Tibial artery (tissue), 4 donors: ENCODE data around the gene NFIX.

ENCODE experiments used
- DNase-seq, 2 donors: peaks; one replicate each; pipeline ENCODE4 v3.0.0-alpha.2; 2019
- H3K27ac ChIP-seq, 2 donors: fragments of 200-600 bp; sonication (generic) in 1 of 2; 1 replicate in 1 of 2; 2 replicates in 1 of 2; pipeline ENCODE4 v1.5.1; 2018 to 2019; ENCODE audit warnings: mild to moderate bottlenecking in 1 of 2
- H3K27me3 ChIP-seq, 2 donors: fragments of 200-600 bp; sonication (generic) in 1 of 2; one replicate each; pipeline versions ENCODE4 v1.5.1 to v1.6.0; 2016 to 2019
- H3K36me3 ChIP-seq, 3 donors: fragments of 200-600 bp; sonication (generic) in 2 of 3; one replicate each; pipeline ENCODE4 v1.5.1; 2016 to 2019; ENCODE audit warnings: mild to moderate bottlenecking in 2 of 3
- H3K4me1 ChIP-seq, 4 donors: fragments of 200-600 bp; sonication (generic) in 2 of 4; 1 replicate in 3 of 4; 2 replicates in 1 of 4; pipeline ENCODE4 v1.5.1; 2016 to 2019
- H3K4me3 ChIP-seq, 2 donors: fragments of 200-600 bp; sonication (generic) in 1 of 2; 1 replicate in 1 of 2; 2 replicates in 1 of 2; pipeline ENCODE4 v1.5.1; 2018 to 2019; ENCODE audit warnings: mild to moderate bottlenecking in 2 of 2
- H3K9me3 ChIP-seq, 3 donors: fragments of 200-600 bp; sonication (generic) in 1 of 3; one replicate each; pipeline ENCODE4 v1.5.1; 2016 to 2019
- intact Hi-C: fragments of 100-400 bp; cut with DNase I; formaldehyde crosslinking; loops from one replicate; pipeline ENCODE4 v1.15.0; 2023; ENCODE audit warnings: low total_unique reads
- TF ChIP-seq, protein P1 (sequence below), 2 experiments: fragments of 200-600 bp in 1 of 2; fragments of 450-650 bp in 1 of 2; IDR thresholded peaks; one replicate each; pipeline ENCODE4 v1.5.1; 2017 to 2019; ENCODE audit warnings: antibody characterized with exemption in 2 of 2, mild to moderate bottlenecking in 1 of 2, moderate library complexity in 1 of 2

Gene NFIX

DNA sequence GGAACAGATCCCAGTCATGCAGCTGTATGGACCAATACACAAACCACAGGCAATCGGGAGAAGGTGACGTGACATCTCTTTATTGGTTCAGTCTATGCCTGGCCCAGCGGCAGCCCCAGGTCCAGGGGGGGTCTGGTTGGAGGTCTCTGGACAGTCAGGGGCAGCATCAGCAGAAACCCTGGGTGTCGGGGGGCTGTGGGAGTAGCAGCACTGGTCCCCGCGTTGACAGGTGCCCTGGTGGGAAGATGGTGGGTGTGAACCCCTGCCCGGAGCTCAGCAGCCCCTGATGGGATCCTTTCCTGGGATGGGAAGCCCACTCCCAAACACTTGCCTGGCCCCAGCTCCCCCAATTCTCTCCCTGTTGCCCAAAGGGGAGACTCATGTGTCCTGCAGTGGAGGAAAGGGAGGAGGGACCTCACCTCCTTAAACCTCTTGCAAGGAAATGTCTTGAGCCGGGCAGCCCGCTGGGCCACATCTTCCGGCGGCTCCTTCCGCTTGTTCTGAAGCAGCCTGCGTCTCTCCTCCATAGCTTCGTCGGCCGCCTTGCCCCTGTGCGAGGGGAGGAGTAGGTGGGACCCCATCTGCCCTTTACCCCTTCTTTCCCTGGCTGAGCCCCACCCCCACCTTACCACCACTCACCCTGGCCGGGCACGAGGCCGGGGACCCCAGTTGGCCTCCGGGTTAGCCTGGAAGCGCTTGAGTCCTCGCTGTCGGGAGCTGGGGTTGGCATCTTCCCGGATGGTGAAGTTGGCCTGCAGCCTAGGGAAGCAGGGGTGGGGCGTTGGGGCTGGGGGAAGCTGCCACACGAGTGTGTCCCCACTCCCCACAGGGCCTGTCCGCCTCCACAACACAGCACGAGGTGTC lies 109.8 kb downstream of the NFIX start:
- Histone ChIP-seq H3K27ac (peak overlapping the region; percentile 12 to 43), H3K4me3 (peak overlapping the region; percentile 5 to 22)
- DNase-seq: peak in 1 of 2 donors; percentile 70

GRCh38 chr19:13109361-13110098 lies 114.3 kb downstream of the NFIX start:
- TF ChIP-seq, protein P1, sequence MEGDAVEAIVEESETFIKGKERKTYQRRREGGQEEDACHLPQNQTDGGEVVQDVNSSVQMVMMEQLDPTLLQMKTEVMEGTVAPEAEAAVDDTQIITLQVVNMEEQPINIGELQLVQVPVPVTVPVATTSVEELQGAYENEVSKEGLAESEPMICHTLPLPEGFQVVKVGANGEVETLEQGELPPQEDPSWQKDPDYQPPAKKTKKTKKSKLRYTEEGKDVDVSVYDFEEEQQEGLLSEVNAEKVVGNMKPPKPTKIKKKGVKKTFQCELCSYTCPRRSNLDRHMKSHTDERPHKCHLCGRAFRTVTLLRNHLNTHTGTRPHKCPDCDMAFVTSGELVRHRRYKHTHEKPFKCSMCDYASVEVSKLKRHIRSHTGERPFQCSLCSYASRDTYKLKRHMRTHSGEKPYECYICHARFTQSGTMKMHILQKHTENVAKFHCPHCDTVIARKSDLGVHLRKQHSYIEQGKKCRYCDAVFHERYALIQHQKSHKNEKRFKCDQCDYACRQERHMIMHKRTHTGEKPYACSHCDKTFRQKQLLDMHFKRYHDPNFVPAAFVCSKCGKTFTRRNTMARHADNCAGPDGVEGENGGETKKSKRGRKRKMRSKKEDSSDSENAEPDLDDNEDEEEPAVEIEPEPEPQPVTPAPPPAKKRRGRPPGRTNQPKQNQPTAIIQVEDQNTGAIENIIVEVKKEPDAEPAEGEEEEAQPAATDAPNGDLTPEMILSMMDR (IDR thresholded peaks at IDR 0.05): no peak
- H3K9me3 ChIP-seq: no peaks in the 10 kb centered on the region
- peaks cover 0 to 75% (median 43%) of the 10 kb centered on the region in 3 donors for H3K36me3 ChIP-seq
- no peak for DNase-seq
- no peak overlapping the region for H3K27ac ChIP-seq
- H3K4me3 ChIP-seq: no peak overlapping the region
- no peaks in the 10 kb centered on the region for H3K27me3 ChIP-seq
- intact Hi-C loops: no loop called here
- peaks cover 0 to 6% (median 0%) of the 10 kb centered on the region in 4 donors for H3K4me1 ChIP-seq

More for the DNA sequence above, 109.8 kb downstream of the NFIX start:
- TF ChIP-seq, protein P1 (IDR thresholded peaks at IDR 0.05): no peak
- intact Hi-C loops: no loop called here
- Histone ChIP-seq H3K4me1 (peaks cover 0 to 31% (median 20%) of the 10 kb centered on the region in 4 donors), H3K9me3 (no peaks in the 10 kb centered on the region), H3K27me3 (no peaks in the 10 kb centered on the region), H3K36me3 (peaks cover 0 to 41% (median 22%) of the 10 kb centered on the region in 3 donors)

DNA sequence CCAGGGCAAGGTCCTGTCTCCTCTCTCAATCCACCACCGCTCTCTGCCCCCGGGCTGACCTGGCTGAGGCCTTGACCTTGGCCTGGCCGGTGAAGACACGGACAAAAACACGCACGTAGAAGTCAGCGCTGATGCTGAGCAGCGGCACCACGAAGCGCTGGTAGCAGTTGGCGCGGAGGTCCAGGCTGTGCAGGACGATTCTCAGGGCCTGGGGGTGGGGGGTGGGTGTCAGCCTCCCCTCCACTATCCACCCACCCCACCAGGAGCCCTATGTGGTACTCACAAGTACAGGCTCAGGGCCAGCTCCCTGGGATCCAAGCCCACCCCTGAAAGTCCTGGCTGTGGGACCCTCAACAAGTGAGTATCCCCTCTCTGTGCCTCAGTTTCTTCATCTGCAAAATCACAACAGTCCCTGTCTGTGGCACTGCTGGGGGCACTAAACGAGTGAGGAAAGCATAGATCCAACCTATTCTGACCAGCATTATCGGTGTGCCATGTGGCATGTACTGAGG lies 114.9 kb downstream of the NFIX start:
- Histone ChIP-seq H3K36me3 (peaks cover 0 to 75% (median 43%) of the 10 kb centered on the region in 3 donors), H3K4me3 (no peak overlapping the region), H3K4me1 (peaks cover 0 to under 1% (median under 1%) of the 10 kb centered on the region in 4 donors), H3K9me3 (no peaks in the 10 kb centered on the region), H3K27me3 (no peaks in the 10 kb centered on the region), H3K27ac (no peak overlapping the region)
- TF ChIP-seq, protein P1 (IDR thresholded peaks at IDR 0.05): no peak
- intact Hi-C loops: no loop called here
- DNase-seq: no peak

GRCh38 chr19:13112555-13112954 lies 117.3 kb downstream of the NFIX start:
- DNase-seq: no peak
- TF ChIP-seq, protein P1 (IDR thresholded peaks at IDR 0.05): no peak
- Histone ChIP-seq H3K4me1 (peaks cover 0 to 17% (median 11%) of the 10 kb centered on the region in 4 donors), H3K9me3 (no peaks in the 10 kb centered on the region), H3K36me3 (peaks cover 0 to 67% (median 34%) of the 10 kb centered on the region in 3 donors), H3K27ac (no peak overlapping the region), H3K4me3 (no peak overlapping the region), H3K27me3 (no peaks in the 10 kb centered on the region)
- intact Hi-C loops: no loop called here

- H3K27ac ChIP-seq: peak overlapping the region; percentile 61 to 70
- intact Hi-C loops: no loop called here
- no peak for DNase-seq
Observed at GRCh38 chr19:13115936-13116281, 120.6 kb downstream of the NFIX start.

More at GRCh38 chr19:13115936-13116281, 120.6 kb downstream of the NFIX start:
- H3K9me3 ChIP-seq: no peaks in the 10 kb centered on the region
- TF ChIP-seq, protein P1 (IDR thresholded peaks at IDR 0.05): no peak
- H3K4me3 ChIP-seq: peak overlapping the region; percentile 70 to 98
- no peaks in the 10 kb centered on the region for H3K27me3 ChIP-seq
- H3K36me3 ChIP-seq: peaks cover 0 to 36% (median 20%) of the 10 kb centered on the region in 3 donors
- H3K4me1 ChIP-seq: peaks cover 0 to 42% (median 31%) of the 10 kb centered on the region in 4 donors
